ENCODE results near the gene CMTM5.

GRCh38 chr14:23421594-23421993 lies 44.7 kb downstream of the CMTM5 start:
- no peak for TF ChIP-seq POLR2A (IDR thresholded peaks at IDR 0.05)
- no peak for TF ChIP-seq POLR2AphosphoS5 (IDR thresholded peaks at IDR 0.05)
- no peak for TF ChIP-seq CTCF (IDR thresholded peaks at IDR 0.05)
- no peak for TF ChIP-seq EP300 (IDR thresholded peaks at IDR 0.05; ENCODE audit: low read depth)

Data from transverse colon (tissue), 4 donors.